ENCODE data around the gene RXFP3. TPM values are rescaled to one million over a fixed set of nuclear protein-coding genes. Genes with fewer than 3 reads are reported as not detected.

RXFP3 gene
- total RNA-seq, 2 experiments from 2014 or later, result not detected

Other genes with a start within 250 kb of the RXFP3 start
- gene ADAMTS12, start 44.4 kb upstream of the RXFP3 start, total RNA-seq, result not detected
- gene SLC45A2, start 48.3 kb downstream of the RXFP3 start, total RNA-seq, result not detected
- 10 to 100 TPM; 11.5 TPM for gene AMACR, start 71.7 kb downstream of the RXFP3 start, total RNA-seq
- gene C1QTNF3, start 106.8 kb downstream of the RXFP3 start, total RNA-seq, result 1 to 10 TPM; 2.5 to 2.6 TPM

Data from activated CD4-positive, alpha-beta memory T cell treated with anti-CD3 and anti-CD28 coated beads for 36 hours (primary cell).